Cardiac fibroblast (primary cell): Measurements from ENCODE around the gene ST8SIA4.

ENCODE experiments used
- DNase-seq, 2 donors: peaks; one replicate each; pipeline versions ENCODE4 v3.0.0 to v3.0.0-alpha.2; 2010; ENCODE audit warnings: low read depth in 2 of 2
- H3K4me3 ChIP-seq, 2 donors: replicated peaks in 1 of 2; 1 replicate in 1 of 2; 2 replicates in 1 of 2; pipeline ENCODE4 v1.5.1; 2011; ENCODE audit warnings: low read depth in 2 of 2, low read length in 2 of 2, mild to moderate bottlenecking in 2 of 2, moderate library complexity in 1 of 2
- TF ChIP-seq, protein P1 (sequence below): IDR thresholded peaks from one replicate; pipeline ENCODE4 v1.5.1; 2011; ENCODE audit warnings: low read depth, mild to moderate bottlenecking, low read length, inconsistent platforms

Gene ST8SIA4

DNA sequence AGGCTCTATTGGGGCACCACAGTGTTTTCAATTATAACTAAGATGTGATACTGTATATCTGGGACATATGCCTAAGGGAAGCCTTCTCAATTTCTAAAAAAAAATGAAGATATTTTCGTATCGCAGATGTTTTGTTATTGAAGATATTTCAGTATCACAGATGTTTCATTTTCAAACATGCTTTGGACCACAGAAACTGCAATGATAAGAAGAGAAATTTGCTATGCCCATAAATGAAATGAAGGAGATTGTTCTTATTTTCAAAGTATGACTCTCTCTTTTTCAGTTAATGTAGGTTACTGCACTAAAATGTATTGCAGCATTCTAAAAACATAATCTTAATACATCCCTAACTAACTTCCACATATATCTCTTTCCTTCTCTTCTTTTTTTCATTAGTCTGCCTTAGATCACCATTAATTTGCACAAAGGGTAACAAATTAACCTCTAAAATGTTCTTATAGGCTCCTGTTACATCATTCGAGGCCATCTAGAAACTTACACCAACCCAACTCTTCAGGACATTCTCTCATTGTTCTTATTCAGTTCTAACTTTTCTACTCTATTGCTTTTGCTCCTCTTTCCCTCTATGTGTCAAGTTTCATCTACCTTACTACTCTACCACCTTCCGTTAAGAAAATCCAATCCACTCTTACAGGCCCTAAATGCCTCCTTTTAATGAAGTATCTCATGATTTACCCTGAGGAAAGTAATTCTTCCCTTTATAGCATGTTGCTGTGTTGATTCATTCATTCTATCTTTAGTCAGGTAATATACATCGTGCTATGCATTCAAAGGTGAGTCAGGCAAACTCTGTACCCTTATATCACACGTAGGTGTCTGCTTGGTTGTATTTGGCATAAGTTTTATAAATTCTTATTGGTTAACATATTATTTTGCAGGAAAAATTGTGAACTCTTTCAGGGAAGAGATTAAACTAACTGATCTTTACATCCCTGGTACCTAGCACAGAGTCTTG lies 70.5 kb downstream of the ST8SIA4 start:
- TF ChIP-seq, protein P1, sequence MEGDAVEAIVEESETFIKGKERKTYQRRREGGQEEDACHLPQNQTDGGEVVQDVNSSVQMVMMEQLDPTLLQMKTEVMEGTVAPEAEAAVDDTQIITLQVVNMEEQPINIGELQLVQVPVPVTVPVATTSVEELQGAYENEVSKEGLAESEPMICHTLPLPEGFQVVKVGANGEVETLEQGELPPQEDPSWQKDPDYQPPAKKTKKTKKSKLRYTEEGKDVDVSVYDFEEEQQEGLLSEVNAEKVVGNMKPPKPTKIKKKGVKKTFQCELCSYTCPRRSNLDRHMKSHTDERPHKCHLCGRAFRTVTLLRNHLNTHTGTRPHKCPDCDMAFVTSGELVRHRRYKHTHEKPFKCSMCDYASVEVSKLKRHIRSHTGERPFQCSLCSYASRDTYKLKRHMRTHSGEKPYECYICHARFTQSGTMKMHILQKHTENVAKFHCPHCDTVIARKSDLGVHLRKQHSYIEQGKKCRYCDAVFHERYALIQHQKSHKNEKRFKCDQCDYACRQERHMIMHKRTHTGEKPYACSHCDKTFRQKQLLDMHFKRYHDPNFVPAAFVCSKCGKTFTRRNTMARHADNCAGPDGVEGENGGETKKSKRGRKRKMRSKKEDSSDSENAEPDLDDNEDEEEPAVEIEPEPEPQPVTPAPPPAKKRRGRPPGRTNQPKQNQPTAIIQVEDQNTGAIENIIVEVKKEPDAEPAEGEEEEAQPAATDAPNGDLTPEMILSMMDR = no peak
- no peak overlapping the region for H3K4me3 ChIP-seq
- no peak for DNase-seq

- TF ChIP-seq, protein P1 = no peak
- no peak for DNase-seq
- no peak overlapping the region for H3K4me3 ChIP-seq
Observed at GRCh38 chr5:100828898-100829356, 74.2 kb downstream of the ST8SIA4 start.

GRCh38 chr5:100828071-100828897 lies 74.8 kb downstream of the ST8SIA4 start:
- no peak for DNase-seq
- no peak overlapping the region for H3K4me3 ChIP-seq
- TF ChIP-seq, protein P1 = no peak

- no peak overlapping the region for H3K4me3 ChIP-seq
- DNase-seq = peak in 1 of 2 donors; percentile 40
- TF ChIP-seq, protein P1 = no peak
Observed at GRCh38 chr5:100827481-100827889, 75.6 kb downstream of the ST8SIA4 start.

GRCh38 chr5:100826133-100826532 lies 76.9 kb downstream of the ST8SIA4 start:
- no peak for DNase-seq
- no peak overlapping the region for H3K4me3 ChIP-seq

GRCh38 chr5:100824635-100825034 lies 78.4 kb downstream of the ST8SIA4 start:
- TF ChIP-seq, protein P1 = no peak
- no peak overlapping the region for H3K4me3 ChIP-seq
- no peak for DNase-seq

More at GRCh38 chr5:100826133-100826532, 76.9 kb downstream of the ST8SIA4 start:
- TF ChIP-seq, protein P1 = no peak
